DND-41 (cell line): ENCODE data around the gene THSD4.

ENCODE experiments used
- ATAC-seq: fragments of 200-7000 bp; cut with Tn5 transposase; 3 replicates; pipeline ENCODE4 v1.9.1; 2021; ENCODE audit warnings: low read depth; ENCODE audit not compliant: insufficient read depth
- DNase-seq: peaks from one replicate; pipeline ENCODE4 v3.0.0-alpha.2; 2020
- H2AFZ ChIP-seq: 2 replicates; pipeline ENCODE4 v1.6.0; 2012; ENCODE audit warnings: low read depth, low read length
- H3K27ac ChIP-seq: 2 replicates; pipeline ENCODE4 v1.5.1; 2012; ENCODE audit warnings: low read length, inconsistent platforms
- H3K27me3 ChIP-seq: fragments of 200-600 bp; sonication (generic); 2 replicates; pipeline ENCODE4 v1.6.0; 2012; ENCODE audit warnings: low read length, mild to moderate bottlenecking, inconsistent platforms; ENCODE audit not compliant: insufficient read depth, poor library complexity
- H3K36me3 ChIP-seq: 2 replicates; pipeline ENCODE4 v1.5.1; 2012; ENCODE audit warnings: low read length, inconsistent platforms; ENCODE audit not compliant: insufficient read depth
- H3K4me1 ChIP-seq: 2 replicates; pipeline ENCODE4 v1.5.1; 2012; ENCODE audit warnings: mild to moderate bottlenecking, low read length; ENCODE audit not compliant: insufficient read depth
- H3K4me2 ChIP-seq: 2 replicates; pipeline ENCODE4 v1.6.0; 2012; ENCODE audit warnings: mild to moderate bottlenecking, moderate library complexity, low read length, inconsistent platforms; ENCODE audit not compliant: insufficient read depth
- H3K4me3 ChIP-seq, 2 experiments: fragments of 200-600 bp in 1 of 2; shearing (Covaris generic) in 1 of 2; 2 replicates each; pipeline ENCODE4 v1.5.1; 2012 to 2016; ENCODE audit warnings: inconsistent platforms in 2 of 2, low read length in 2 of 2, mild to moderate bottlenecking in 2 of 2, low read depth in 1 of 2, moderate library complexity in 1 of 2
- H3K79me2 ChIP-seq: 2 replicates; pipeline ENCODE4 v1.6.0; 2012; ENCODE audit warnings: low read length, inconsistent platforms; ENCODE audit not compliant: insufficient read depth
- H3K9ac ChIP-seq: 2 replicates; pipeline ENCODE4 v1.6.0; 2012; ENCODE audit warnings: low read depth, mild to moderate bottlenecking, inconsistent platforms, low read length, moderate library complexity
- H3K9me3 ChIP-seq: 2 replicates; pipeline ENCODE4 v1.5.1; 2012; ENCODE audit warnings: low read length, moderate library complexity, mild to moderate bottlenecking, inconsistent platforms; ENCODE audit not compliant: insufficient read depth, severe bottlenecking
- H4K20me1 ChIP-seq: 2 replicates; pipeline ENCODE4 v1.6.0; 2012; ENCODE audit warnings: low read length; ENCODE audit not compliant: insufficient read depth
- CTCF ChIP-seq: IDR thresholded peaks from 2 replicates; pipeline ENCODE4 v1.5.1; 2012; ENCODE audit warnings: borderline replicate concordance, low read length, moderate library complexity, mild to moderate bottlenecking; ENCODE audit not compliant: poor library complexity, severe bottlenecking; ENCODE audit errors: extremely low read depth
- EZH2 ChIP-seq: IDR thresholded peaks from 3 replicates; pipeline ENCODE4 v1.6.1; 2012; ENCODE audit warnings: borderline replicate concordance, low read depth, mild to moderate bottlenecking, moderate library complexity, low read length, inconsistent platforms; ENCODE audit not compliant: severe bottlenecking

Gene THSD4

GRCh38 chr15:71543413-71543812 is 428.1 kb downstream of the THSD4 start:
- H3K27me3 ChIP-seq: peaks cover 5% of the 10 kb centered on the region
- H3K4me2 ChIP-seq: no peak overlapping the region
- H3K9ac ChIP-seq: no peak overlapping the region
- no peaks in the 10 kb centered on the region for H3K36me3 ChIP-seq
- H3K27ac ChIP-seq: no peak overlapping the region
- TF ChIP-seq CTCF (no peak), EZH2 (no peak)
- no peaks in the 10 kb centered on the region for H3K79me2 ChIP-seq
- no peak overlapping the region for H2AFZ ChIP-seq
- no peak overlapping the region for H3K4me3 ChIP-seq
- no peaks in the 10 kb centered on the region for H3K9me3 ChIP-seq
- DNase-seq: no peak
- H4K20me1 ChIP-seq: no peaks in the 10 kb centered on the region
- ATAC-seq: no peak
- no peaks in the 10 kb centered on the region for H3K4me1 ChIP-seq

- Histone ChIP-seq H3K4me2 (no peak overlapping the region), H3K79me2 (no peaks in the 10 kb centered on the region), H2AFZ (no peak overlapping the region), H3K4me1 (no peaks in the 10 kb centered on the region), H3K27ac (no peak overlapping the region), H3K9ac (no peak overlapping the region), H4K20me1 (no peaks in the 10 kb centered on the region), H3K36me3 (no peaks in the 10 kb centered on the region), H3K27me3 (peaks cover 9% of the 10 kb centered on the region), H3K9me3 (no peaks in the 10 kb centered on the region), H3K4me3 (no peak overlapping the region)
- ATAC-seq (no peak), DNase-seq (no peak)
- no peak for TF ChIP-seq EZH2
- TF ChIP-seq CTCF: no peak
Observed at GRCh38 chr15:71545223-71545760, 430.0 kb downstream of the THSD4 start.

- Histone ChIP-seq H3K4me1 (no peaks in the 10 kb centered on the region), H3K4me2 (no peak overlapping the region), H3K27me3 (peaks cover 9% of the 10 kb centered on the region), H3K9ac (no peak overlapping the region), H3K9me3 (no peaks in the 10 kb centered on the region), H3K79me2 (no peaks in the 10 kb centered on the region), H3K4me3 (no peak overlapping the region), H4K20me1 (no peaks in the 10 kb centered on the region), H3K36me3 (no peaks in the 10 kb centered on the region), H2AFZ (no peak overlapping the region), H3K27ac (no peak overlapping the region)
- TF ChIP-seq EZH2 (no peak), CTCF (no peak)
- ATAC-seq (no peak), DNase-seq (no peak)
Observed at GRCh38 chr15:71545923-71546322, 430.7 kb downstream of the THSD4 start.

GRCh38 chr15:71547011-71547410 is 431.7 kb downstream of the THSD4 start:
- H3K9ac ChIP-seq: no peak overlapping the region
- H3K79me2 ChIP-seq: no peaks in the 10 kb centered on the region
- H3K27ac ChIP-seq: no peak overlapping the region
- DNase-seq: no peak
- no peaks in the 10 kb centered on the region for H3K9me3 ChIP-seq
- no peaks in the 10 kb centered on the region for H4K20me1 ChIP-seq
- no peak overlapping the region for H3K4me3 ChIP-seq
- H3K4me1 ChIP-seq: no peaks in the 10 kb centered on the region
- H2AFZ ChIP-seq: no peak overlapping the region
- no peak overlapping the region for H3K4me2 ChIP-seq
- no peak for TF ChIP-seq EZH2
- TF ChIP-seq CTCF: no peak
- no peak for ATAC-seq
- H3K27me3 ChIP-seq: peaks cover 9% of the 10 kb centered on the region
- no peaks in the 10 kb centered on the region for H3K36me3 ChIP-seq
